Mammary epithelial cell (primary cell): Measurements from ENCODE around the gene MOB3A.

Source experiments
- EZH2 ChIP-seq: IDR thresholded peaks from 2 replicates; pipeline ENCODE4 v1.6.1; 2012; ENCODE audit warnings: low read length, inconsistent platforms, borderline replicate concordance
- TF ChIP-seq, protein P1 (sequence below), 2 donors: IDR thresholded peaks in 1 of 2; conservative IDR thresholded peaks in 1 of 2; 2 replicates each; pipeline ENCODE4 v1.5.1; 2011 to 2012; ENCODE audit warnings: inconsistent platforms in 2 of 2, low read length in 2 of 2, mild to moderate bottlenecking in 2 of 2, control low read depth in 1 of 2, low read depth in 1 of 2; ENCODE audit not compliant: insufficient read depth in 1 of 2; ENCODE audit errors: extremely low read depth in 1 of 2

DNA sequence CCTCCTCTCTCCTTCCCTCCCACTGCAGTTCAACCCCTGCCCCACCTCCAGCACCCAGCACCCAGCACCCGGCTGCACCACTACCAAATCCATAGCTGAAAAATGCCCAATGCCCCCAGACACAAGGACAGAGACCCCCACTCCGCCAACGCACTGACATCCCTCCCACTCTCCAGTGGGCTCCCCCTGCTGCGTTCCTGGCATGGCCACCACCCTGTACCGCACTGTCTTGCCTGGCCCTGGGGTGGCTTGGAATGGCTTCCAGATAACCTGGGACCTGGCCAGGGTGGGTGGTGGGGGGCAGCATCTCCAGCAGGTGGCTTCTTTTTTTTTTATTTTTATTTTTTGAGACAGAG is 39.3 kb downstream of the MOB3A start:
- TF ChIP-seq, protein P1, sequence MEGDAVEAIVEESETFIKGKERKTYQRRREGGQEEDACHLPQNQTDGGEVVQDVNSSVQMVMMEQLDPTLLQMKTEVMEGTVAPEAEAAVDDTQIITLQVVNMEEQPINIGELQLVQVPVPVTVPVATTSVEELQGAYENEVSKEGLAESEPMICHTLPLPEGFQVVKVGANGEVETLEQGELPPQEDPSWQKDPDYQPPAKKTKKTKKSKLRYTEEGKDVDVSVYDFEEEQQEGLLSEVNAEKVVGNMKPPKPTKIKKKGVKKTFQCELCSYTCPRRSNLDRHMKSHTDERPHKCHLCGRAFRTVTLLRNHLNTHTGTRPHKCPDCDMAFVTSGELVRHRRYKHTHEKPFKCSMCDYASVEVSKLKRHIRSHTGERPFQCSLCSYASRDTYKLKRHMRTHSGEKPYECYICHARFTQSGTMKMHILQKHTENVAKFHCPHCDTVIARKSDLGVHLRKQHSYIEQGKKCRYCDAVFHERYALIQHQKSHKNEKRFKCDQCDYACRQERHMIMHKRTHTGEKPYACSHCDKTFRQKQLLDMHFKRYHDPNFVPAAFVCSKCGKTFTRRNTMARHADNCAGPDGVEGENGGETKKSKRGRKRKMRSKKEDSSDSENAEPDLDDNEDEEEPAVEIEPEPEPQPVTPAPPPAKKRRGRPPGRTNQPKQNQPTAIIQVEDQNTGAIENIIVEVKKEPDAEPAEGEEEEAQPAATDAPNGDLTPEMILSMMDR (conservative IDR thresholded peaks at IDR 0.05 in 1 of 2, IDR thresholded peaks at IDR 0.05 in 1 of 2; ENCODE audit: extremely low read depth in 1 of 2, insufficient read depth in 1 of 2, low read depth in 1 of 2, low read length in 2 of 2), result no peak
- TF ChIP-seq EZH2, result no peak
